ENCODE results near the gene ALCAM.

The ALCAM gene

DNA sequence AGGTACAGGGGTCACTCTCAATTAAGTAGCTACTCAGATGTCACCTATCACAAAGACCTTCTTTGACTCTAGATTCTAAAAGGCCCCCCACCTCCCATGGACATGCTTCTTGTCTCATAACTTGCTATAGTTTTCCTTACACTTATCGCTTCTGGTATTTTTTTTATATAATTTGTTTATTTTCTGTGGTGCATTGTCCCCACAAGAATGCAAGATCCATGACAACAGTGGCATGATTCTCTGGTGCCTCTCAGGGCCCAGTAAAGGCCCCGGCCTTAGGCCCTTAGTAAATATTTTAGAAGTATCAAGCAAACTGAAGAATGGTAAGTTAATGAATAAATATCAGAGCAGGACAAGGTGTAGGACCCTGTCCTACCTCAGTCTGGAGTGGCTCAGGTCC, 253.5 kb downstream of the ALCAM start:
- DNase-seq = no peak

DNA sequence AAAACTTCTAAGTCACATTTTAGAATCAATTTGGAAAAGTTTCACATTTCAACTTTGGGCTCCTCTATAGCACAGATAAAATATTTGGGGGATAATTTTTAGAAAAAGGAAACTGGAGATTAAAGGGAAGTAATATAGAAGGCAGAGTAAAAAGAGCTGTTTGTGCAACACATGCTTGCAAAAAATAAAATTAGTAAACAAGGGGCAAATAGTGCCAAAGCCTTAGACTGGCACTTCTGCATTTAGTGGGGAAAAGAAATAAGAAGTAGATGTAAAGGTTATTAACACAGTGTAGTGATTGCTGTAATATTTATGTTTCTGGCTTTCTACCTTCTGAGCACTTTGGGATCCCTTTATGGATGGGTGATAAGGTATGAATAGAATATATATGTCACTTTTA, 255.5 kb downstream of the ALCAM start:
- DNase-seq = no peak

All from amygdala (tissue), 56 donors.